Astrocyte (in vitro differentiated cells and primary cell): ENCODE data around the gene ILF3. TPM values are rescaled to one million over a fixed set of nuclear protein-coding genes. Genes with fewer than 3 reads are reported as not detected.

ENCODE experiments used
- DNase-seq: peaks from one replicate; pipeline ENCODE4 v3.0.0-alpha.2; 2010; ENCODE audit warnings: low read depth
- FAIRE-seq: peaks from 2 replicates; lab custom pipeline; 2011; peaks lifted over from hg19 to GRCh38; lab: Jason Lieb, UNC
- H2AFZ ChIP-seq: 2 replicates; pipeline ENCODE4 v1.6.0; 2012; ENCODE audit warnings: low read depth, low read length, inconsistent platforms
- H3K27ac ChIP-seq: 2 replicates; pipeline ENCODE4 v1.5.1; 2011; ENCODE audit warnings: low read depth, low read length, inconsistent platforms
- H3K27me3 ChIP-seq: 2 replicates; pipeline ENCODE4 v1.6.0; 2011; ENCODE audit warnings: low read length, inconsistent platforms; ENCODE audit not compliant: insufficient read depth
- H3K36me3 ChIP-seq: 2 replicates; pipeline ENCODE4 v1.5.1; 2011; ENCODE audit warnings: low read length, inconsistent platforms; ENCODE audit not compliant: insufficient read depth
- H3K4me1 ChIP-seq: 2 replicates; pipeline ENCODE4 v1.5.1; 2011; ENCODE audit warnings: low read length, inconsistent platforms; ENCODE audit not compliant: insufficient read depth
- H3K4me2 ChIP-seq: 2 replicates; pipeline ENCODE4 v1.6.0; 2012; ENCODE audit warnings: low read length, inconsistent platforms
- H3K4me3 ChIP-seq: 2 replicates; pipeline ENCODE4 v1.5.1; 2011; ENCODE audit warnings: low read depth, mild to moderate bottlenecking, low read length, inconsistent platforms; ENCODE audit not compliant: insufficient read depth
- H3K79me2 ChIP-seq: 2 replicates; pipeline ENCODE4 v1.6.0; 2012; ENCODE audit warnings: mild to moderate bottlenecking, low read length, inconsistent platforms; ENCODE audit not compliant: insufficient read depth
- H3K9ac ChIP-seq: 2 replicates; pipeline ENCODE4 v1.6.0; 2012; ENCODE audit warnings: mild to moderate bottlenecking, low read length, inconsistent platforms
- H3K9me3 ChIP-seq: 2 replicates; pipeline ENCODE4 v1.5.1; 2012; ENCODE audit warnings: low read depth, mild to moderate bottlenecking, low read length, inconsistent platforms; ENCODE audit not compliant: insufficient read depth
- H4K20me1 ChIP-seq: 2 replicates; pipeline ENCODE4 v1.6.0; 2012; ENCODE audit warnings: low read length, inconsistent platforms; ENCODE audit not compliant: insufficient read depth
- H3K27ac Mint-ChIP-seq: one replicate; pipeline ENCODE4 v1.8.0; 2021; ENCODE audit warnings: mild to moderate bottlenecking, mixed read lengths; ENCODE audit not compliant: unreplicated experiment
- H3K27me3 Mint-ChIP-seq: one replicate; pipeline ENCODE4 v1.8.0; 2021; ENCODE audit warnings: low read depth, mixed read lengths; ENCODE audit not compliant: unreplicated experiment
- H3K36me3 Mint-ChIP-seq: one replicate; pipeline ENCODE4 v1.8.0; 2021; ENCODE audit warnings: low read depth, mixed read lengths; ENCODE audit not compliant: unreplicated experiment
- H3K4me1 Mint-ChIP-seq: one replicate; pipeline ENCODE4 v1.8.0; 2021; ENCODE audit warnings: low read depth, mixed read lengths; ENCODE audit not compliant: unreplicated experiment
- H3K4me3 Mint-ChIP-seq: one replicate; pipeline ENCODE4 v1.8.0; 2021; ENCODE audit warnings: mild to moderate bottlenecking, moderate library complexity, mixed read lengths; ENCODE audit not compliant: unreplicated experiment
- H3K9me3 Mint-ChIP-seq: one replicate; pipeline ENCODE4 v1.8.0; 2021; ENCODE audit warnings: mild to moderate bottlenecking, mixed read lengths; ENCODE audit not compliant: unreplicated experiment
- EZH2 ChIP-seq: IDR thresholded peaks from 2 replicates; pipeline ENCODE4 v1.6.1; 2012; ENCODE audit warnings: mild to moderate bottlenecking, low read length, inconsistent platforms; ENCODE audit not compliant: insufficient read depth
- total RNA-seq: library from RNA; stranded (reverse); gene quantifications from 2 replicates; pipeline ENCODE4 v1.2.1, GENCODE V29; 2021
- TF ChIP-seq, protein P1 (sequence below): IDR thresholded peaks from 2 replicates; pipeline ENCODE4 v1.5.1; 2011; ENCODE audit warnings: low read depth, mild to moderate bottlenecking, inconsistent platforms, low read length, moderate library complexity; ENCODE audit not compliant: insufficient read depth

The ILF3 gene
- total RNA-seq, 1 donor from 2014 or later, result 244 TPM

DNA sequence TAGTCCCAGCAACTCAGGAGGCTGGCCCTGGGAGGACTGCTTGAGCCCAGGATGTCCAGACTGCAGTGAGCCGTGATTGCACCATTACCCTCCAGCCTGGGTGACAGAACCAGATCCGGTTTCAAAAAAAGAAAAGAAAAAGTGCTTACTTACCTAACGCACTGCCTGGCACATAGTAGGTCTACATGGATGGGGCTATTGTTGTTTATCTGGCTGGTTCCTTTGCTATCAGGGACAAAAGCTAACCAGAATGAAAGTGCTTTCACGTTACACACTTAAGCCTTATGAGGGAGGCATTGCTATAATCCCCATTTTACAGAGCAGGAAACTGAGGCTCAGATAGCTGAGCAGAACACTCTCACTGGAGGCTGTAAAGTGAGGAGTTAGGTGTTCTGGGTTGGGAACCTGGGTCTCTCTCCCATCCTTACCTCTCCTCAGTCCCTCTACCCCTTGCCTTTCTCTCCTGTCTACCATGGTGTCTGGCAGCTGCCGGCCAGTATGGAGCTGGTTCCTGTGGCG, 66.5 kb downstream of the ILF3 start:
- H3K4me3 ChIP-seq, result no peak overlapping the region
- H3K9ac ChIP-seq, result no peak overlapping the region
- H3K36me3 ChIP-seq, result no peaks in the 10 kb centered on the region
- peaks cover 68% of the 10 kb centered on the region for H4K20me1 ChIP-seq
- no peaks in the 10 kb centered on the region for H3K9me3 Mint-ChIP-seq
- no peaks in the 10 kb centered on the region for H3K9me3 ChIP-seq
- H3K4me3 Mint-ChIP-seq, result no peak overlapping the region
- FAIRE-seq (no peak), DNase-seq (no peak)
- H3K27ac Mint-ChIP-seq, result no peak overlapping the region
- TF ChIP-seq EZH2, result no peak
- TF ChIP-seq, protein P1, sequence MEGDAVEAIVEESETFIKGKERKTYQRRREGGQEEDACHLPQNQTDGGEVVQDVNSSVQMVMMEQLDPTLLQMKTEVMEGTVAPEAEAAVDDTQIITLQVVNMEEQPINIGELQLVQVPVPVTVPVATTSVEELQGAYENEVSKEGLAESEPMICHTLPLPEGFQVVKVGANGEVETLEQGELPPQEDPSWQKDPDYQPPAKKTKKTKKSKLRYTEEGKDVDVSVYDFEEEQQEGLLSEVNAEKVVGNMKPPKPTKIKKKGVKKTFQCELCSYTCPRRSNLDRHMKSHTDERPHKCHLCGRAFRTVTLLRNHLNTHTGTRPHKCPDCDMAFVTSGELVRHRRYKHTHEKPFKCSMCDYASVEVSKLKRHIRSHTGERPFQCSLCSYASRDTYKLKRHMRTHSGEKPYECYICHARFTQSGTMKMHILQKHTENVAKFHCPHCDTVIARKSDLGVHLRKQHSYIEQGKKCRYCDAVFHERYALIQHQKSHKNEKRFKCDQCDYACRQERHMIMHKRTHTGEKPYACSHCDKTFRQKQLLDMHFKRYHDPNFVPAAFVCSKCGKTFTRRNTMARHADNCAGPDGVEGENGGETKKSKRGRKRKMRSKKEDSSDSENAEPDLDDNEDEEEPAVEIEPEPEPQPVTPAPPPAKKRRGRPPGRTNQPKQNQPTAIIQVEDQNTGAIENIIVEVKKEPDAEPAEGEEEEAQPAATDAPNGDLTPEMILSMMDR, result no peak
- peaks cover 17% of the 10 kb centered on the region for H3K4me1 ChIP-seq
- H3K79me2 ChIP-seq, result peaks cover 75% of the 10 kb centered on the region
- H3K36me3 Mint-ChIP-seq, result peaks cover 5% of the 10 kb centered on the region
- H3K27me3 ChIP-seq, result no peaks in the 10 kb centered on the region
- no peaks in the 10 kb centered on the region for H3K27me3 Mint-ChIP-seq
- H3K4me1 Mint-ChIP-seq, result peaks cover 8% of the 10 kb centered on the region
- no peak overlapping the region for H3K4me2 ChIP-seq
- H3K27ac ChIP-seq, result no peak overlapping the region
- H2AFZ ChIP-seq, result no peak overlapping the region

DNA sequence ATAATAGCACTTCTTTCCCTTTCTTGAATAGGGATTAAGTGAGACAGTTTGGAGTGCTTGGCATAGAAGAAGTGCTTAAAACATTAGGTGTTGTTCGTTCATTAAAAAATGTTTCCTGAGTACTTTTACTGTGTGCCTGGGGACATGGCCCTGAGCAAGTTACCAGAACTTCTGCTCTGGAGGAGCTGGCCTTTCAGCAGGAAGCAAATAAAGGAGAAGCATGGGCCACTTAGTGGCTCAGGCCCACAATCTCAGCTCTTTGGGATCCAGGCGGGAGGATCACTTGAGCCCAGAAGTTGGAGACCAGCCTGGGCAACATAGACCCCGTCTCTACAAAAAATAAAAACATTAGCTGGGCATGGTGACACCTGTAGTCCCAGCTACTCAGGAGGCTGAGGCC, 69.4 kb downstream of the ILF3 start:
- Histone ChIP-seq H2AFZ (no peak overlapping the region), H3K79me2 (peaks cover 98% of the 10 kb centered on the region), H3K4me1 (peaks cover 16% of the 10 kb centered on the region), H3K27me3 (no peaks in the 10 kb centered on the region), H3K4me3 (no peak overlapping the region), H4K20me1 (peaks cover 95% of the 10 kb centered on the region), H3K9ac (no peak overlapping the region), H3K4me2 (no peak overlapping the region), H3K36me3 (no peaks in the 10 kb centered on the region), H3K9me3 (no peaks in the 10 kb centered on the region), H3K27ac (no peak overlapping the region)
- Mint-ChIP-seq H3K27ac (no peak overlapping the region), H3K36me3 (peaks cover 11% of the 10 kb centered on the region), H3K27me3 (no peaks in the 10 kb centered on the region), H3K4me3 (peak overlapping the region; percentile 50), H3K9me3 (no peaks in the 10 kb centered on the region), H3K4me1 (peaks cover 5% of the 10 kb centered on the region)
- DNase-seq, result no peak
- TF ChIP-seq, protein P1, result no peak
- TF ChIP-seq EZH2, result no peak
- no peak for FAIRE-seq

DNA sequence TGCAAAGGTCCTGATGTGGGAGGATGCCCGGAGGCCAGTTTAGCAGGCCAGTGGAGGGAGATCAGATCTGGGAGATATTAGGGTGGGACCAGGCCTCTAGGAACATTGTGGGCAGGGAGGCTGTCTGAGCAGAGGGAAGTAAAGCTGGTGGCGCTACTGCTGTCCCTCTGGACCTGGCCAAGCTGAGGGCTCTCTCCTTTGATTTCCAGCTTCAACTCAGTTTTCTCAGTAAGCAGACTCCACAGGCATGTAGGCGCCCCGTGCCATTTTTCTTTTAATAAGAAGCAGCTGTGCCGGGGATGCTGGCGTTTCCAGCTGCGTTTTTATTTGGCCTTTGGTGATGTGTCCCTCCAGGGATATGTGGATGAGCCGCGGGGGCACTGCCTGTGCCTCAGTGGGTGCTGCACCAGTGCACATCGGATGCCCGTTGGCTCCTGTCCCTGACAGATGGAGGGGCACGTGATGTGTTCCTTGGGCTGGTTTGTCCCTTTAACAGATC, 70.5 kb downstream of the ILF3 start:
- peaks cover 6% of the 10 kb centered on the region for H3K4me1 ChIP-seq
- no peak overlapping the region for H3K9ac ChIP-seq
- no peaks in the 10 kb centered on the region for H3K9me3 ChIP-seq
- H3K27ac ChIP-seq, result no peak overlapping the region
- H3K4me3 ChIP-seq, result no peak overlapping the region
- no peaks in the 10 kb centered on the region for H3K36me3 ChIP-seq
- FAIRE-seq (no peak), DNase-seq (no peak)
- H4K20me1 ChIP-seq, result peaks cover 93% of the 10 kb centered on the region
- Mint-ChIP-seq H3K27me3 (no peaks in the 10 kb centered on the region), H3K4me1 (peaks cover 3% of the 10 kb centered on the region), H3K27ac (no peak overlapping the region), H3K36me3 (peaks cover 8% of the 10 kb centered on the region), H3K4me3 (no peak overlapping the region), H3K9me3 (no peaks in the 10 kb centered on the region)
- peaks cover 96% of the 10 kb centered on the region for H3K79me2 ChIP-seq
- H3K4me2 ChIP-seq, result no peak overlapping the region
- H2AFZ ChIP-seq, result no peak overlapping the region
- TF ChIP-seq EZH2, result no peak
- TF ChIP-seq, protein P1, result no peak
- H3K27me3 ChIP-seq, result no peaks in the 10 kb centered on the region
